Cardiac fibroblast (primary cell): ENCODE results near the gene RUNX2.

Experiments
- DNase-seq, 2 donors: peaks; one replicate each; pipeline versions ENCODE4 v3.0.0 to v3.0.0-alpha.2; 2010; ENCODE audit warnings: low read depth in 2 of 2
- H3K4me3 ChIP-seq, 2 donors: replicated peaks in 1 of 2; 1 replicate in 1 of 2; 2 replicates in 1 of 2; pipeline ENCODE4 v1.5.1; 2011; ENCODE audit warnings: low read depth in 2 of 2, low read length in 2 of 2, mild to moderate bottlenecking in 2 of 2, moderate library complexity in 1 of 2
- TF ChIP-seq, protein P1 (sequence below): IDR thresholded peaks from one replicate; pipeline ENCODE4 v1.5.1; 2011; ENCODE audit warnings: low read depth, mild to moderate bottlenecking, low read length, inconsistent platforms

The RUNX2 gene

GRCh38 chr6:45491874-45492273 is 163.7 kb downstream of the RUNX2 start:
- no peak for DNase-seq
- TF ChIP-seq, protein P1, sequence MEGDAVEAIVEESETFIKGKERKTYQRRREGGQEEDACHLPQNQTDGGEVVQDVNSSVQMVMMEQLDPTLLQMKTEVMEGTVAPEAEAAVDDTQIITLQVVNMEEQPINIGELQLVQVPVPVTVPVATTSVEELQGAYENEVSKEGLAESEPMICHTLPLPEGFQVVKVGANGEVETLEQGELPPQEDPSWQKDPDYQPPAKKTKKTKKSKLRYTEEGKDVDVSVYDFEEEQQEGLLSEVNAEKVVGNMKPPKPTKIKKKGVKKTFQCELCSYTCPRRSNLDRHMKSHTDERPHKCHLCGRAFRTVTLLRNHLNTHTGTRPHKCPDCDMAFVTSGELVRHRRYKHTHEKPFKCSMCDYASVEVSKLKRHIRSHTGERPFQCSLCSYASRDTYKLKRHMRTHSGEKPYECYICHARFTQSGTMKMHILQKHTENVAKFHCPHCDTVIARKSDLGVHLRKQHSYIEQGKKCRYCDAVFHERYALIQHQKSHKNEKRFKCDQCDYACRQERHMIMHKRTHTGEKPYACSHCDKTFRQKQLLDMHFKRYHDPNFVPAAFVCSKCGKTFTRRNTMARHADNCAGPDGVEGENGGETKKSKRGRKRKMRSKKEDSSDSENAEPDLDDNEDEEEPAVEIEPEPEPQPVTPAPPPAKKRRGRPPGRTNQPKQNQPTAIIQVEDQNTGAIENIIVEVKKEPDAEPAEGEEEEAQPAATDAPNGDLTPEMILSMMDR: no peak
- no peak overlapping the region for H3K4me3 ChIP-seq

- H3K4me3 ChIP-seq: no peak overlapping the region
- TF ChIP-seq, protein P1: no peak
- peak in 1 of 2 donors; percentile 33 for DNase-seq
These were observed 165.6 kb downstream of the RUNX2 start for GRCh38 chr6:45493761-45494160.

- H3K4me3 ChIP-seq: no peak overlapping the region
- TF ChIP-seq, protein P1: no peak
- no peak for DNase-seq
These were observed 166.4 kb downstream of the RUNX2 start for GRCh38 chr6:45494416-45495135.

DNA sequence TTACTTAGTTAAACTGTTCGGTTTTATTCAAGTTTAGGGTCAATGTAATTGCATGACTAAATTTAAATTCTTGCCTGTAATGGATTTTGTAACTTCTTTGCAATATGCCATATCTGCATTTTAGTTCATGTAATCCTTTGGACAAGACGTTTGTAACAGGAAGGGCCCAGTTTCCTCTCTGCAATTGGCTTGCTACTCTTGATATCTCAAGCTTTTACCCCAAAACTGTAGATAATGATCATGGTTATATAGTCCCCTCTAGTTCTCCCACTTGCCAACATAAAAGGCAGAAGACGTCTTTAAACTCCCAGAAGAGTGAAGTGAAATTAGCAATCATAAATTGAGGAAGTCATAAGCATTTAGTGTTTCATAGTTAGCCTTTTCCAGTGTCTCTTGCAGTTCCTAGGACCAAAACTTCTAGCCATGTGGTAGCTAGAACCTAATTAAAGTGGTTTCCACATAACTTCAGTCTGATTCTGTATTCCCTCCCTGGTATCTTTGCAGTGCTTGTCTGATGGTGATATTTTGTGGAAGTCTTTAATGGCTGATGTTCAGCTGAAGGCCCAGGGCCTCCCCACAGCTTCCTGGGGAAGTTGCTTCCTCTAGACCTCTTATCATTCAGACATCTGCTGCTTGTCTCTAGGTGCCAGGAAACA is 167.4 kb downstream of the RUNX2 start:
- no peak for DNase-seq
- TF ChIP-seq, protein P1: no peak
- no peak overlapping the region for H3K4me3 ChIP-seq

DNA sequence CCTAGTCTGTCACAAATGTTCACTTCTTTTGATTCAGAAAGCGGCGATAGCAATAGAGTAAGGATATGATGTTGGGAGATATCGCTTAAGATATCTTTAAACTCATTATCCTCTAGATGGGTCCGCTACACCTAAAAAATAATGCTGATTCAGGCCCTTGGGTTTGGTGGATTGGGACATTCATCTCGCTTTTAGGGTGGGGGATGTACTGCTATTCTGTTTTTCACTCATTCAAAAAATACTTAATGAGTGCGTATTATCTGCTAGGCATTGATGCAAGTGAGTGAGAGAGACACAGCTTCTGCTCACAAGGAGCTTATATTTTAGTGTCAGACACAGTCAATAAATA is 167.9 kb downstream of the RUNX2 start:
- H3K4me3 ChIP-seq: no peak overlapping the region
- TF ChIP-seq, protein P1: no peak
- DNase-seq: no peak

DNA sequence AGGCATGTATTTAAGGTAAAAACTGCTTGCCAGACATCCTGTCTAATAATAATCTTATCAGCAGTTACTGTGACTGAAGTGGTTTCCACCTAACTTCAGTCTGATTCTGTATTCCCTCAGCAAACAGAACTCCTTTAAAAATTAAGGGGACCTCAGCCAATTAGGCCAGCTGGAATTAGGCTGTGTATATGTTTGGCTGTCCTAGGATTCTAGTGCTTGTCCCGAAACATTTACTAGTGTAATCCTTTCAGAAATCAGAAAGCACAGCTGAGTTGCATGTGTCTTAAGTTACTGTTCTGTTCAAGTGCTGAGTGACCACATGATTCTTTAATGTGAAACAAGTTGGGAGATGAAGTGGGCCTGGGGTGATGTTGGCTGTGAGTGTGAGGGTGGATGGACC is 170.5 kb downstream of the RUNX2 start:
- no peak for DNase-seq

More for the DNA sequence above, 170.5 kb downstream of the RUNX2 start:
- no peak overlapping the region for H3K4me3 ChIP-seq
- TF ChIP-seq, protein P1: no peak
